HCT116 (cell line): ENCODE results near the gene UBE2O. TPM values are rescaled to one million over a fixed set of nuclear protein-coding genes. Genes with fewer than 3 reads are reported as not detected.

Experiments used
- ATAC-seq: fragments of 200-7000 bp; cut with Tn5 transposase; 2 replicates; pipeline ENCODE4 v1.9.1; 2020; ENCODE audit warnings: mild to moderate bottlenecking, moderate library complexity
- BruUV-seq: library from RNA; stranded (reverse); fragments of 400-500 nt; replicated peaks from 2 replicates; lab custom pipeline; 2021; lab: Mats Ljungman, UMichigan
- CTCF ChIA-PET: fragments of 300-600 bp; sonication (Branson Sonifier 250); formaldehyde crosslinking; loops from one replicate; lab custom pipeline; 2021; ENCODE audit warnings: antibody characterized with exemption; lab: Charles Lee
- POLR2A ChIA-PET: fragments of 300-600, 350-600 bp; sonication (Branson Sonifier 250); formaldehyde crosslinking; loops from one replicate; lab custom pipeline; 2021; ENCODE audit warnings: antibody characterized with exemption; lab: Charles Lee
- RAD21 ChIA-PET, 2 experiments: fragments of 300-600 bp; sonication (Branson Sonifier 250); formaldehyde crosslinking; loops; one replicate each; lab custom pipeline; 2023; ENCODE audit warnings: low total read pairs in 2 of 2; ENCODE audit not compliant: uncharacterized antibody in 2 of 2, unreplicated experiment in 2 of 2, low non-redundant PET in 1 of 2; lab: Charles Lee
- DNase-seq: peaks from one replicate; pipeline ENCODE4 v3.0.0-alpha.2; 2010; ENCODE audit warnings: low read depth, low spot score
- H2AFZ ChIP-seq: fragments of 200-600 bp; shearing (Covaris generic), sonication (generic); 2 replicates; pipeline ENCODE4 v1.6.1; 2017; ENCODE audit warnings: low read depth, mixed run types, mixed read lengths, antibody characterized with exemption, low read length; ENCODE audit not compliant: poor library complexity, severe bottlenecking
- H3K27ac ChIP-seq: 2 replicates; pipeline ENCODE4 v1.5.1; 2012; ENCODE audit warnings: low read depth, low read length
- H3K27me3 ChIP-seq: fragments of 200-600 bp; sonication (generic); 2 replicates; pipeline ENCODE4 v1.6.1; 2016; ENCODE audit warnings: mixed run types, low read length, mixed read lengths; ENCODE audit not compliant: insufficient read depth
- H3K36me3 ChIP-seq, 2 experiments: fragments of 200-500 bp in 1 of 2; fragments of 200-600 bp in 1 of 2; sonication (Bioruptor generic) in 1 of 2; sonication (generic) in 1 of 2; 2 replicates each; pipeline versions ENCODE4 v1.5.1 to v1.6.1; 2014 to 2016; ENCODE audit warnings: low read length in 2 of 2, inconsistent platforms in 1 of 2, mixed read lengths in 1 of 2, mixed run types in 1 of 2; ENCODE audit not compliant: insufficient read depth in 2 of 2, control insufficient read depth in 1 of 2
- H3K4me1 ChIP-seq, 2 experiments: fragments of 200-600 bp in 1 of 2; sonication (generic) in 1 of 2; 2 replicates each; pipeline versions ENCODE4 v1.5.1 to v1.6.1; 2012 to 2017; ENCODE audit warnings: low read length in 2 of 2, inconsistent platforms in 1 of 2, mild to moderate bottlenecking in 1 of 2, mixed read lengths in 1 of 2, mixed run types in 1 of 2, moderate library complexity in 1 of 2; ENCODE audit not compliant: insufficient read depth in 2 of 2, control insufficient read depth in 1 of 2
- H3K4me2 ChIP-seq: fragments of 200-600 bp; sonication (generic); 2 replicates; pipeline ENCODE4 v1.6.1; 2017; ENCODE audit warnings: mixed run types, low read length, mixed read lengths
- H3K4me3 ChIP-seq, 2 experiments: fragments of 200-600 bp in 1 of 2; sonication (generic) in 1 of 2; replicated peaks in 1 of 2; 2 replicates each; pipeline ENCODE4 v1.5.1; 2011 to 2016; ENCODE audit warnings: low read length in 2 of 2, control low read depth in 1 of 2, low read depth in 1 of 2, mild to moderate bottlenecking in 1 of 2, mixed read lengths in 1 of 2, mixed run types in 1 of 2
- H3K79me2 ChIP-seq: fragments of 200-600 bp; sonication (generic); 2 replicates; pipeline ENCODE4 v1.6.1; 2017; ENCODE audit warnings: mild to moderate bottlenecking, mixed run types, low read length, moderate library complexity, mixed read lengths; ENCODE audit not compliant: insufficient read depth
- H3K9ac ChIP-seq: fragments of 200-600 bp; sonication (generic); 2 replicates; pipeline ENCODE4 v1.6.1; 2016; ENCODE audit warnings: low read length, mixed read lengths
- H3K9me2 ChIP-seq: fragments of 200-600 bp; sonication (generic), shearing (Covaris generic); 2 replicates; pipeline ENCODE4 v1.6.1; 2017; ENCODE audit warnings: mixed run types, mild to moderate bottlenecking, moderate library complexity; ENCODE audit not compliant: insufficient read depth
- H3K9me3 ChIP-seq, 2 experiments: fragments of 200-500 bp in 1 of 2; fragments of 200-600 bp in 1 of 2; sonication (Bioruptor generic) in 1 of 2; sonication (generic) in 1 of 2; 2 replicates each; pipeline ENCODE4 v1.6.1; 2014 to 2017; ENCODE audit warnings: low read length in 2 of 2, mixed read lengths in 2 of 2, inconsistent platforms in 1 of 2, low read depth in 1 of 2, mild to moderate bottlenecking in 1 of 2, mixed run types in 1 of 2, moderate library complexity in 1 of 2; ENCODE audit not compliant: control insufficient read depth in 1 of 2, insufficient read depth in 1 of 2
- H4K20me1 ChIP-seq: fragments of 200-600 bp; sonication (generic), shearing (Covaris generic); 2 replicates; pipeline ENCODE4 v1.6.1; 2017; ENCODE audit warnings: mixed run types, mild to moderate bottlenecking, moderate library complexity; ENCODE audit not compliant: insufficient read depth
- ATF3 ChIP-seq: IDR thresholded peaks from 2 replicates; pipeline ENCODE4 v1.6.1; 2012
- CBX3 ChIP-seq: IDR thresholded peaks from 2 replicates; pipeline ENCODE4 v1.6.1; 2012; ENCODE audit warnings: low read depth
- CEBPB ChIP-seq: IDR thresholded peaks from 2 replicates; pipeline ENCODE4 v1.6.1; 2012; ENCODE audit warnings: low read depth
- EGR1 ChIP-seq: IDR thresholded peaks from 2 replicates; pipeline ENCODE4 v1.6.1; 2012; ENCODE audit warnings: low read depth
- EZH2 ChIP-seq: fragments of 200-600 bp; sonication (generic); IDR thresholded peaks from 2 replicates; pipeline ENCODE4 v1.6.1; 2017; ENCODE audit warnings: antibody characterized with exemption, mixed run types
- MAX ChIP-seq: IDR thresholded peaks from 2 replicates; pipeline ENCODE4 v1.6.1; 2012
- RAD21 ChIP-seq: IDR thresholded peaks from 2 replicates; pipeline ENCODE4 v1.6.1; 2012; ENCODE audit warnings: low read depth, mild to moderate bottlenecking
- SIN3A ChIP-seq: IDR thresholded peaks from 2 replicates; pipeline ENCODE4 v1.6.1; 2012; ENCODE audit warnings: low read depth
- YY1 ChIP-seq: IDR thresholded peaks from 2 replicates; pipeline ENCODE4 v1.6.1; 2011; ENCODE audit warnings: low read length, low read depth, moderate library complexity, mild to moderate bottlenecking; ENCODE audit not compliant: insufficient replicate concordance; ENCODE audit errors: extremely low read depth
- ZBTB33 ChIP-seq: IDR thresholded peaks from 2 replicates; pipeline ENCODE4 v1.6.1; 2011; ENCODE audit warnings: mild to moderate bottlenecking, low read length, moderate library complexity; ENCODE audit not compliant: insufficient replicate concordance; ENCODE audit errors: extremely low read depth
- ZFX ChIP-seq: fragments of 450-650 bp; IDR thresholded peaks from 2 replicates; pipeline ENCODE4 v1.6.1; 2017
- ZNF274 ChIP-seq: fragments of 200-500 bp; sonication (Bioruptor generic); IDR thresholded peaks from 2 replicates; pipeline ENCODE4 v1.6.1; 2014; ENCODE audit warnings: mild to moderate bottlenecking, low read depth, low read length, inconsistent platforms
- intact Hi-C: fragments of 100-400 bp; cut with micrococcal nuclease; formaldehyde crosslinking; loops from 2 replicates; pipeline ENCODE4 v1.10.0; 2022
- total RNA-seq: library from RNA; stranded (reverse); gene quantifications from one replicate; pipeline ENCODE4 v1.2.1, GENCODE V29; 2021; ENCODE audit not compliant: unreplicated experiment
- TF ChIP-seq, protein P1 (sequence below), 3 experiments: fragments of 200-600 bp in 1 of 3; sonication (generic) in 1 of 3; IDR thresholded peaks in 2 of 3; conservative IDR thresholded peaks in 1 of 3; 2 replicates each; pipeline ENCODE4 v1.5.1; 2012 to 2017; ENCODE audit warnings: low read depth in 2 of 3, low read length in 2 of 3, antibody characterized with exemption in 1 of 3, borderline replicate concordance in 1 of 3, control low read depth in 1 of 3, mild to moderate bottlenecking in 1 of 3, mixed read lengths in 1 of 3, mixed run types in 1 of 3, moderate library complexity in 1 of 3; ENCODE audit not compliant: insufficient read depth in 1 of 3

The UBE2O gene
- total RNA-seq, 1 experiment from 2014 or later: 59.1 TPM

GRCh38 chr17:76474894-76475293 is 21.9 kb upstream of the UBE2O start:
- intact Hi-C loops: no loop called here
- Histone ChIP-seq H3K4me3 (no peak overlapping the region), H3K4me1 (no peaks in the 10 kb centered on the region), H3K9ac (no peak overlapping the region), H4K20me1 (no peaks in the 10 kb centered on the region), H3K79me2 (no peaks in the 10 kb centered on the region), H3K27ac (no peak overlapping the region), H3K27me3 (no peaks in the 10 kb centered on the region), H2AFZ (no peak overlapping the region), H3K4me2 (no peak overlapping the region), H3K9me3 (no peaks in the 10 kb centered on the region), H3K9me2 (no peaks in the 10 kb centered on the region), H3K36me3 (peaks cover 18 to 31% of the 10 kb centered on the region in 2 experiments; a peak in 3 of 4 replicates)
- ChIA-PET POLR2A (interaction anchor here (0.8 kb wide), 1 partner anchor 10 kb away, joined by 3 read pairs; no protein-coding TSS in a partner anchor), RAD21 (no interaction called here), CTCF (interaction anchor here (0.8 kb wide), 1 partner anchor 16 kb away, joined by 4 read pairs; no protein-coding TSS in a partner anchor)
- DNase-seq (no peak), ATAC-seq (no peak)
- BruUV-seq: no TSS peak
- TF ChIP-seq ATF3: no peak
- TF ChIP-seq ZNF274: no peak
- no peak for TF ChIP-seq RAD21
- no peak for TF ChIP-seq CEBPB

- intact Hi-C loops: no loop called here
- DNase-seq (no peak), ATAC-seq (no peak)
- Histone ChIP-seq H3K27ac (no peak overlapping the region), H3K9ac (no peak overlapping the region), H3K9me2 (no peaks in the 10 kb centered on the region), H3K27me3 (no peaks in the 10 kb centered on the region), H3K79me2 (no peaks in the 10 kb centered on the region), H3K4me2 (no peak overlapping the region), H2AFZ (no peak overlapping the region), H3K4me3 (no peak overlapping the region), H3K9me3 (no peaks in the 10 kb centered on the region), H3K4me1 (no peaks in the 10 kb centered on the region), H4K20me1 (no peaks in the 10 kb centered on the region), H3K36me3 (peaks cover 15 to 31% of the 10 kb centered on the region in 2 experiments; a peak in 3 of 4 replicates)
- ChIA-PET RAD21 (no interaction called here), POLR2A (interaction anchor here (0.8 kb wide), 1 partner anchor 10 kb away, joined by 3 read pairs; no protein-coding TSS in a partner anchor), CTCF (no interaction called here)
- TF ChIP-seq ZFX (no peak), CEBPB (no peak), SIN3A (no peak), ZNF274 (no peak), EZH2 (no peak), MAX (no peak), CBX3 (no peak), EGR1 (no peak), YY1 (no peak), RAD21 (no peak), ZBTB33 (no peak)
- TF ChIP-seq, protein P1, sequence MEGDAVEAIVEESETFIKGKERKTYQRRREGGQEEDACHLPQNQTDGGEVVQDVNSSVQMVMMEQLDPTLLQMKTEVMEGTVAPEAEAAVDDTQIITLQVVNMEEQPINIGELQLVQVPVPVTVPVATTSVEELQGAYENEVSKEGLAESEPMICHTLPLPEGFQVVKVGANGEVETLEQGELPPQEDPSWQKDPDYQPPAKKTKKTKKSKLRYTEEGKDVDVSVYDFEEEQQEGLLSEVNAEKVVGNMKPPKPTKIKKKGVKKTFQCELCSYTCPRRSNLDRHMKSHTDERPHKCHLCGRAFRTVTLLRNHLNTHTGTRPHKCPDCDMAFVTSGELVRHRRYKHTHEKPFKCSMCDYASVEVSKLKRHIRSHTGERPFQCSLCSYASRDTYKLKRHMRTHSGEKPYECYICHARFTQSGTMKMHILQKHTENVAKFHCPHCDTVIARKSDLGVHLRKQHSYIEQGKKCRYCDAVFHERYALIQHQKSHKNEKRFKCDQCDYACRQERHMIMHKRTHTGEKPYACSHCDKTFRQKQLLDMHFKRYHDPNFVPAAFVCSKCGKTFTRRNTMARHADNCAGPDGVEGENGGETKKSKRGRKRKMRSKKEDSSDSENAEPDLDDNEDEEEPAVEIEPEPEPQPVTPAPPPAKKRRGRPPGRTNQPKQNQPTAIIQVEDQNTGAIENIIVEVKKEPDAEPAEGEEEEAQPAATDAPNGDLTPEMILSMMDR (IDR thresholded peaks at IDR 0.05 in 2 of 3, conservative IDR thresholded peaks at IDR 0.05 in 1 of 3; ENCODE audit: borderline replicate concordance in 1 of 3, insufficient read depth in 1 of 3, low read depth in 2 of 3, low read length in 2 of 3): no peak
- no TSS peak for BruUV-seq
Observed at GRCh38 chr17:76474238-76474637, 21.3 kb upstream of the UBE2O start.
